BJ (cell line): ENCODE measurements around the gene PDE4D. TPM values are rescaled to one million over a fixed set of nuclear protein-coding genes. Genes with fewer than 3 reads are reported as not detected.

Experiments
- CTCF ChIA-PET: fragments of 350-600 bp; formaldehyde crosslinking; extraction: SDS; loops from one replicate; lab custom pipeline; 2021; ENCODE audit warnings: antibody characterized with exemption, inconsistent platforms; lab: Yijun Ruan, JAX
- POLR2A ChIA-PET: fragments of 300-600 bp; sonication (Branson Sonifier 250); formaldehyde crosslinking; extraction: SDS; loops from one replicate; lab custom pipeline; 2021; ENCODE audit warnings: antibody characterized with exemption; lab: Charles Lee
- DNase-seq: peaks from one replicate; pipeline ENCODE4 v3.0.0-alpha.2; 2011; ENCODE audit warnings: low read depth
- H3K27me3 ChIP-seq: 2 replicates; pipeline ENCODE4 v1.6.0; 2011; ENCODE audit warnings: low read length; ENCODE audit not compliant: control insufficient read depth, insufficient read depth
- H3K36me3 ChIP-seq: 2 replicates; pipeline ENCODE4 v1.5.1; 2011; ENCODE audit warnings: low read length; ENCODE audit not compliant: control insufficient read depth, insufficient read depth
- H3K4me3 ChIP-seq: 2 replicates; pipeline ENCODE4 v1.5.1; 2011; ENCODE audit warnings: low read depth, mild to moderate bottlenecking, control low read depth, low read length
- CTCF ChIP-seq: IDR thresholded peaks from 2 replicates; pipeline ENCODE4 v1.5.1; 2011; ENCODE audit warnings: low read depth, mild to moderate bottlenecking, control low read depth, inconsistent platforms, low read length, moderate library complexity; ENCODE audit not compliant: insufficient read depth
- polyA plus RNA-seq: library from polyadenylated mRNA; depleted of rRNA; stranded (reverse); fragments of >200 nt; gene quantifications from 2 replicates; pipeline ENCODE4 v1.2.3, GENCODE V29; 2011

The PDE4D gene
- polyA plus RNA-seq, 1 experiment, result 2.8 TPM

- ChIA-PET CTCF (interaction anchor here (0.8 kb wide), 1 partner anchor 939 kb away, joined by 3 read pairs; no protein-coding TSS in a partner anchor), POLR2A (no interaction called here)
- no peak overlapping the region for H3K4me3 ChIP-seq
- no peaks in the 10 kb centered on the region for H3K27me3 ChIP-seq
- no peak for DNase-seq
- TF ChIP-seq CTCF, result no peak
- no peaks in the 10 kb centered on the region for H3K36me3 ChIP-seq
These were observed 562.8 kb downstream of the PDE4D start for GRCh38 chr5:59330680-59331079.

- H3K36me3 ChIP-seq, result no peaks in the 10 kb centered on the region
- no peak overlapping the region for H3K4me3 ChIP-seq
- CTCF ChIA-PET, result interaction anchor here (1.3 kb wide), 1 partner anchor 10 kb away, joined by 3 read pairs; no protein-coding TSS in a partner anchor
- no peaks in the 10 kb centered on the region for H3K27me3 ChIP-seq
- no peak for TF ChIP-seq CTCF
- no peak for DNase-seq
- POLR2A ChIA-PET, result no interaction called here
These were observed 564.7 kb downstream of the PDE4D start for GRCh38 chr5:59328709-59329296.

- no peak for TF ChIP-seq CTCF
- ChIA-PET POLR2A (no interaction called here), CTCF (interaction anchor here (0.6 to 1.3 kb wide), 3 partner anchors 11 to 166 kb away, joined by 3 read pairs; no protein-coding TSS in a partner anchor)
- no peak for DNase-seq
- Histone ChIP-seq H3K4me3 (no peak overlapping the region), H3K27me3 (no peaks in the 10 kb centered on the region), H3K36me3 (no peaks in the 10 kb centered on the region)
These were observed 566.1 kb downstream of the PDE4D start for GRCh38 chr5:59327191-59327980.

- DNase-seq, result no peak
- Histone ChIP-seq H3K36me3 (no peaks in the 10 kb centered on the region), H3K4me3 (no peak overlapping the region), H3K27me3 (no peaks in the 10 kb centered on the region)
- no peak for TF ChIP-seq CTCF
- CTCF ChIA-PET, result interaction anchor here (0.8 kb wide), 1 partner anchor 40 kb away, joined by 3 read pairs; no protein-coding TSS in a partner anchor
- POLR2A ChIA-PET, result no interaction called here
These were observed 566.9 kb downstream of the PDE4D start for GRCh38 chr5:59326596-59326995.

GRCh38 chr5:59325070-59325469, 568.5 kb downstream of the PDE4D start:
- CTCF ChIA-PET, result interaction anchor here (1.1 to 1.5 kb wide), 2 partner anchors 9 to 25 kb away, joined by 3 to 4 read pairs; no protein-coding TSS in a partner anchor

More at GRCh38 chr5:59325070-59325469, 568.5 kb downstream of the PDE4D start:
- Histone ChIP-seq H3K27me3 (no peaks in the 10 kb centered on the region), H3K36me3 (no peaks in the 10 kb centered on the region), H3K4me3 (no peak overlapping the region)
- POLR2A ChIA-PET, result no interaction called here
- TF ChIP-seq CTCF, result no peak
- no peak for DNase-seq
